HG03025 (cell line): ENCODE results near the gene PHACTR4.
"Not testable (repeated sequence)": the region's sequence is repeated elsewhere in the genome, so short reads cannot be mapped to it uniquely, and the experiment has no call there.

Source experiments
- ATAC-seq: cut with Tn5 transposase; IDR thresholded peaks from one replicate; pipeline ENCODE4 v1.9.1; 2021; ENCODE audit warnings: mild to moderate bottlenecking, moderate library complexity; ENCODE audit not compliant: unreplicated experiment, low FRiP score

The PHACTR4 gene

DNA sequence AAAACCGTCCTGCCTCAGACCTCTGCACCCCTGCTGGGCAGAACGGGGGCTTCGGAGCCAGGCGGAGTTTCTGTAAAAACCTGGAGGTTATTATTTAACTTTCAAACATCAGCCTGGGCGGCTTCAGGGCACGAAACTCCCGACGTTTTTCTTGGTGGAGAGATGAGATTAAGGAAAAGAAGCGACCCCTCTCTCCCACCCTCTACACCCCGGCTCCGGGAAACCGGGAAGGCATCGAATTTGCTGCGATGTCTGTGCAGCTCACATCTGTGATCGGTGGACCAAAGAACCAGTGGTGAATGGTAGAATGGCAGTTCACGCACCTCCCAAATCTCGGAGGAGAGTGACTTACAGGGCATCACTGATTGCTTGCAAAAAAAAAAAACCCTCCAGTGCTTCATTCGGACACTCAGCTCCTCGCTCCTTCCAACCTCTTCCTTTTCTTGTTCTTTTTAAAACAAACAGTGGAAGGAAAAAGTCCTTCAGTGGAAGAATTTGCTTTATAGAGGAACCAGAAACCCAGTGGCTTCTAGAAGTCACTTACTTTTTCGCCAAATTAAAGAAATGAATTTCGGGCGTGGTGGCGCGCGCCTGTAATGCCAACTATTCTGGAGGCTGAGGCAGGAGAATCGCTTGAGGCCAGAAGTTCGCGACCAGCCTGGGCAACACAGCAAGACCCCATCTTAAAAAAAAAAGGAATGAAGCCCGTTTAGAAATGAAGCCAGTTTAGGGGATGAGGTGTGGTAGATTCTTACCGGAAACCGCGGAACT lies 884 bp downstream of the PHACTR4 start:
- ATAC-seq, result peak; percentile 19

DNA sequence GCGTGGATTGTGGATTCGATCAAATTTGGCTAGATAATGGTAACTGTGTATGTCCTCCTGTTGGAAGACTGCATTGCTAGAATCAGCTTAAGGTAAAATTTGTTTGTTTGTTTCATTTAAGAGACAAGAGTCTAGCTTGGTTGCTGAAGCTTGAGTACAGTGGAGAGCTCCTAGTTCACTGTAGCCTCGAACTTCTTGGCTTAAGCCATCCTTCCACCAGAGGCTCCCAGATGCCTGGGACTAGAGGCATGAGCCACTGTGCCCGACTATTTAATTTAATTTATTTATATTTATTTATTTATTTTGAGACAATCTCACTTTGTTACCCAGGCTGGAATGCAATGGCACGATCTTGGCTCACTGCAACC lies 1.5 kb downstream of the PHACTR4 start:
- ATAC-seq, result no peak

DNA sequence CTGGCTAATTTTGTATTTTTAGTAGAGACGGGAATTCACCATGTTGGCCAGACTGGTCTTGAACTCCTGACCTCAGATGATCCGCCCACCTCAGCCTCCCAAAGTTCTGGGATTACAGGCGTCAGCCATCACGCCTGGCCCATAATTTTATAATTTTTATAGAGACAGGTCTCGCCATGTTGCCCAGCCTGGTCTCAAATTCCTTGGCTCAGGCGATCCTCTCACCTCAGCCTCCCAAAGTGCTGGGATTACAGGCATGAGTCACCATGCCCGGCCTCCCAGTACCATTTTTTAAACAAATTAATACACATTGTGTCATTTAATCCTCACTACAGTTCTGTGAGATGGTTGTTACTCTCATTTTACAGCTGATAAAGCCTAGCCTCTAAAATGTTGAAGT lies 3.9 kb downstream of the PHACTR4 start:
- not testable (repeated sequence) for ATAC-seq

DNA sequence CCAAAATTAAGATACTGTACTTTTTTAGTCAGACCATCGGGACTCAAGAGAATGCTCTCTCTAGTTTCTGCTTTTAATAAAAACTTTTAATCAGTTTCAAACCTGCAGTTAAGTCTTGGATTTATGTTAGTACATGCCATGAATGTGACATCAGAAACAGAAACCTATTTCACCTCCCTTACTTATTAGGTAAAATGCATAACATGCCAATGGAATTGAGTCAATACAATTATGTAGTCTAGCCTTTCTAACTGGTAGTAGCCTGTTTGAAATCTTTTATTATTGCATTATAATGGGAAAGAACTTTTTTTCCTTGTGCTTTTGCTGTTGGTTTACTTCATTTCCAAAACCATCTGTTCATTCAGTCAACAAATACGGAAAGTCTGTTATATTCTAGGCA lies 4.8 kb downstream of the PHACTR4 start:
- ATAC-seq, result no peak

DNA sequence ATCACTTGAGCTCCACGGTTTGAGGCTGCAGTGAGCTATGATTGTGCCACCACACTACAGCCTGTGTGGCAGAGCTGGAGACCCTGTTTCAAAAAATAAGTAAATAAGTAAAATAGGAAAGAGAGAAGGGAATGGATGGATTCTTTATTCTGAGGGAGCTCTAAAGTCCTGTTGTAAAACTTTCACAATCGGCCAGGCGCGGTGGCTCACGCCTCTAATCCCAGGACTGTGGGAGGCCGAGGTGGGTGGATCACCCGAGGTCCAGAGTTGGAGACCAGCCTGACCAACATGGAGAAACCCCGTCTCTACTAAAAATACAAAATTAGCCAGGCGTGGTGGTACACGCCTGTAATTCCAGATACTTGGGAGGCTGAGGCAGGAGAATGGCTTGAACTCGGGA lies 6.1 kb downstream of the PHACTR4 start:
- ATAC-seq, result not testable (repeated sequence)

DNA sequence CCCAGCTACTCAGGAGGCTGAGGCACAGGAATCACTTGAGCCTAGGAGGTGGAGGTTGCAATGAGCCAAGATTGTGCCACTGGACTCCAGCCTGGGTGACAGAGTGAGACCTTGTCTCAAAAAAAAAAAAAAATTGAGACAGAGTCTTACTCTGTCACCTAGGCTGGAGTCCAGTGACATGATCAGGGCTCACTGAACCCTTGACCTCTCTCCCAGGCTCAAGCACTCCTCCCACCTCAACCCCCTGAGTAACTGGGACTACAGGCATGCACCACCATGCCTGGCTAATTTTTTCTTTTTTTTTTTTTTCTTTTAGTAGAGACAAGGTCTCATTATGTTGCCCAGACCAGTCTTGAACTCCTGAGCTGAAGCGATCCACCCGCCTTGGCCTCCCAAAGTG lies 6.7 kb downstream of the PHACTR4 start:
- ATAC-seq, result not testable (repeated sequence)

DNA sequence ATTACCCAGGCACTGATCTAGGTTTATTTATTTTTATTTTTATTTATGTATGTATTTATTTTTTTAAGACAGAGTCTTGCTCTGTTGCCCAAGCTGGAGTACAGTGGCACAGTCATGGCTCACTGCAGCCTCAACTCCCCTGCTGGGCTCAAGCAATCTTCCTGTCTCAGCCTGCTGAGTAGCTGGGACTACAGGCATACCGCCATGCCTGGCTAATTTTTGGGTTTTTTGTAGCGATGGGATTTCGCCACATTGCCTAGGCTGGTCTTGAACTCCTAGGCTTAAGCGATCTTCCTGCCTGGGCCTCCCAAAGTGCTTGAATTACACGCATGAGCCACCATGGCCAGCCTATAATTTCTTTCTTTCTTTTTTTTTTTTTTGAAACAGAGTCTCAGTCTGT lies 9.4 kb downstream of the PHACTR4 start:
- ATAC-seq, result no peak

DNA sequence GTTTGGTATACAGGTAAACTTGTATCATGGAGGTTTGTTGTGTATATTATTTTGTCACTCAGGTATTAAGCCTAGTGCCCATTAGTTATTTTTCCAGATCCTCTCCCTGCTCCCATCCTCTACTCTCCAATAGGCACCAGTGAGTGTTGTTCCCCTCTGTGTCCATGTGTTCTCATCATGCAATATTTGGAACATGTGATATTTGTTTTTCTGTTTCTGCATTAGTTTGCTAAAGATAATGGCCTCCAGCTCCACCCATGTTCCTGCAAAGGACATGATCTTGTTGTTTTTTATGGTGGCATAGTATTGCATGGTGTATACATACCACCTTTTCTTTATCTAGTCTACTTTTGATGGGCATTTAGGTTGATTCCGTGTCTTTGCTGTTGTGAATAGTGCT lies 10.9 kb downstream of the PHACTR4 start:
- ATAC-seq, result no peak

DNA sequence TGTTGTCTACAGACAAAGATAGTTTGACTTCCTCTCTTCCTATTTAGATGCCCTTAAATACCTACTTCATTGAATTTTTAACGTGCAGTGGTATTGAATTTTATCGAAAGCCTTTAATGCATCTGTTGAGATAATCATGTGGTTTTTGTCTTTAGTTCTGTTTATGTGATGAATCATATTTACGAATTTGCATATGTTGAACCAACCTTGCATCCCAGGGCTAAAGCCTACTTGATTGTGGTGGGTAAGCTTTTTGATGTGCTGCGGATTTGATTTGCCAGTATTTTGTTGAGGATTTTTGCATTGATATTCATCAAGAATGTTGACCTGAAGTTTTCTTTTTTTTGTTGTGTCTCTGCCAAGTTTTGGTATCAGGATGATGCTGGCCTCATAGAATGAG lies 14.2 kb downstream of the PHACTR4 start:
- ATAC-seq, result not testable (repeated sequence)

DNA sequence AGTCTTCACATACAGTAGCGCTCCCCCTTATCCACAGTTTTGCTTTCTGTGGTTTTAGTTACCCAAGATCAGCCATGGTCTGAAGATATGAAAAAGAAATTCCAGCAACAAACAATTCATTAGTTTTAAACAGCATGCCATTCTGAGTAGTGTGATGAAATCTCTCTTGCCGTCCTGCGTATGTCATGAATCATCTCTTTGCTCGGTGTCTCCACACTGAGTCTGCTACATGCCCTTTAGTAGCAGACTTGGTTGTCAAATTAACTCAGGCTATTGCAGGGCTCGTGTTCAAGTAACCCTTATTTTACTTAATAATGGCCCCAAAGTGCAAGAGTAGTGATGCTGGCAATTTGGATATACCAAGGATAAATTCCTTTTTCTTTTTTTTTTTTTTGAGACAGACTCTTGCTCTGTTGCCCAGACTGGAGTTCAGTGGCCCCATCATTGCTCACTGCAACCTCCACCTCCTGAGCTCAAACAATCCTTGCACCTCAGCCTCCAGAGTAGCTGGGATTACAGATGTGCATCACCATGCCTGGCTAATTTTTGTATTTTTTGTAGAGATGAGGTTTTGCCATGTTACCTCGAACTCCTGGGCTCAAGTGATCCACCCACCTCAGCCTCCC lies 22.6 kb downstream of the PHACTR4 start:
- no peak for ATAC-seq

DNA sequence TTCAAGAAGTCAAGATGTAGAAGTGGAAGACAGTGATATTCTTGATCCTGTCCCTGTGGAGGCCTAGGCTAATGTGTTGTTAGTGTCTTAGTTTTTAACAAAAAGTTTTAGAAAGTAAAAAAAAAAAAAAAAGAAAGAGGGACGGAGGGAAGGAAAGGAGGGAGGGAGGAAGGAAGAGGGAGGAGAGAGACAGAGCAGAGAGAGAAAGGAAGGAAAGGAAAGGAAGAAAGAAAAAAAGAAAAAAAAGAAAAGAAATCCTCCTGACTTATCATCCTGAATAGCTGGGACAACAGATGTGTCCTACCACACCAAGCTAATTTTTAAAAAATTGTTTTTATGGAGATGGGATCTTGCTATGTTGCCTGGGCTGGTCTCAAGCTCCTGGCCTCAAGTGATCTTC lies 24.6 kb downstream of the PHACTR4 start:
- no peak for ATAC-seq

DNA sequence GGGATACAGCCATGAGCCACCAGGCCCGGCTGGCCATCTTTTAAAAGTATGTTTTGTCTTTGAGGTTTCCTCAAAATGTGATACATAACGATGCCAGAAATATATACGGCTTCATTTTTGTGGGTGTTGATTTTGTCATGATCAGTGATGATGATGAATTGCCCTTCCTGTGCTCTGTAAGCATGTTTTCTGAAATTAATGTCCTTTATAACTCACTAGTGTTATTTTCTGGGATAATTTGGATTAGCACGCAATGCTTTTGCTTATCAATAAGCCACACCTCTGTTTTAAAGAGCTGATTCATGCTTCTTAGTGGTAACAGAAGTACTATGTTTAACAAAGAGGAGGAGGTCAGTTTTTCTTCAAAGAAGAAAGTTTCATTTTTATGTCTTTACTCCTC lies 25.6 kb downstream of the PHACTR4 start:
- no peak for ATAC-seq

DNA sequence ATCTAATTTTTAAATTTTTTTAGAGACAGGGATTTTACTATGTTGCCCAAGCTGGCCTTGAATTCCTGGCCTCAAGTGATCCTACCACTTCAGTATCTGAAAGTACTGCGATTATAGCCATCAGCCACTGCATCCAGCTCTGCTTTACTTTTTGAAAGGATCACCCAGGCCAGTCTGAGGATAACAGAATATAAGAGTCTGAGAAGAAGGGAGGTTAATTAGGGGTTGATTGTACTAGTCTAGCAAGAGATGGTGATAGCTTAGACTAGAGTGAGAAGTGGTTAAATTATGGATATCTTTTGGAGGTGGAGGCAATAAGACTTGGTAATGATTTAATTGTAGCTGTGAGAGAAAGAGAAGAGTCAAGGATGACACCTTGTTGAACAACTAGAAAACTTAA lies 32.2 kb downstream of the PHACTR4 start:
- no peak for ATAC-seq

DNA sequence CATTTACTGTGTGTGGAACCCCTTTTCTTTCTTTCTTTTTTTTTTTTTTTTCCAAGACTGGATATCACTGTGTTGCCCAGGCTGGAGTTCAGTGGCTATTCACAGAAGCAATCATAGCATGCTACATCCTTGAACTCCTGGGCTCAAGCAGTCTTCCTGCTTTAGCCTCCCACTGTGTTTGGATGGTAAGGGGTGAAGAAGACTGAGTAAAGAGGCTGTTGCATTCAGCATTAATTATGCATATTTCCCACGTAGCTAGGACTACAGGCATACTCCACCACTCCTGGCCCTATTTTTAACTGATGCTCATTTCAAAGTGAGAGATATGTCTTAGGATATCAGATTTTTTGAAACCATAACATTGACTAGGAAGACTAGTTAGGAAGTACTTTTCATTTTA lies 39.5 kb downstream of the PHACTR4 start:
- ATAC-seq, result no peak

DNA sequence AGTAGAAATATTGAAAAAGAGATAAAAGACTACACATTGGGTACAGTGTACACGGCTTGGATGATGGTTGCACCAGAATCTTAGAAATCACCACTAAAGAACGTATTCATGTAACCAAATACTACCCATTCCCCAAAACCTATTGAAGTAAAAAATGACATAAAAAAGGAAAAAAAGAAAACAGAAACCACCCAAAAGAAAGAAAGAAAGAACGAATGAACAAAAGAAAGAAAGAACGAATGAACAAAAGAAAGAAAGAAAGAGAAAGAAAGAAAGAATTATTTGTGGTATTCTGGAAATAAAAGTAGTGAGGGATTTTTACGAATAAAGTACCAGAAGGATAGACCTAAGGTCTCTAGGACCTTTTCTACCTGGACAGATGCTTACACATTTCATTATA lies 42.1 kb downstream of the PHACTR4 start:
- no peak for ATAC-seq

DNA sequence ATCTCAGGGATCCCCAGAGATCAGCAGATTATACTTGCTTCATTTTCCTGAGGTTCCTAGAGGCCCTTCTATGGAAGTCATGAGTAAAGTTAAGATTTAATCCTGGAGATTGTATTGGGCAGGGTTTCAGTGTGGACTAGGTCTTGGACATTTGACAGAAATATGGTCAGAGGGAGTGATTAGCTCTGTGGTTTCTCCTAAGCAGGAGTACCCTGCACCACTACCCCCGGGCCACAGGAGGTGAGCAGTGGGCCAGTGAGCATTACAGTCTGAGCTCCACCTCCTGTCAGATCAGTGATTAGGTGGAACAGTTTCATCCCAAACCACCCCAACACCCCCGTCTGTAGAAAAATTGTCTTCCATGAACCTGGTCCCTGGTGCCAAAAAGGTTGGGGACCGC lies 43.2 kb downstream of the PHACTR4 start:
- no peak for ATAC-seq

DNA sequence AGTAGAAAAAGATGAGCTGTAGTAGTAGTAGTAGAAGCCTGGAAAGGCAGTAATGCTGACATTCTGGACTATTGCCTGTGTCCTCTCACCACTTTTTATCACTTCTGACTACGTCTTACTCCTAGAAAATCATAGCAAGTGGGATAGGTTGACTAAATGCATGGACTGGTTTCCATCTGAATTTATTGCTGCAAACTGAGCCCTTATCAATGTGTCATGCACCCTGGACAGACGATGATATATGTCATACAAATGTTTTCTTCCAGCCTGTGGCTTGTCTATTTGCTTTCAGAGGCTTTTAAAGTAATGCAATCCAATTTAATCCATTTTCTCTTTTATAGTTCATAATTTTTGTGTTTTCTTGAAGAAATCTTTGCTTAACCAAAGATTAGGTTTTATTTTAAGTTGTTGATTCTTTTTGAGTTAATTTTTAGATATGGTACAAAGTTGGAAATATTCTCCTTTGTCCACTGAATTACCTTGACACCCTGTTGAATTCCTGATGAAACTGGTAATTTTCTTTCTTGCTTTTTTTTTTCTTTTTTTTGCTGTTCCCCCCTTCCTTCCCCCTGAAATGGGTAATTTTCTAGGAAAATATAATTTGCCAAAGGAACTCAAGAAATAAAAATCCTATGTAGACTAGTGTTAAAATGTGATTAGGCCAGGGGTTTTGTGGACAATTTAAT lies 47.1 kb downstream of the PHACTR4 start:
- no peak for ATAC-seq

DNA sequence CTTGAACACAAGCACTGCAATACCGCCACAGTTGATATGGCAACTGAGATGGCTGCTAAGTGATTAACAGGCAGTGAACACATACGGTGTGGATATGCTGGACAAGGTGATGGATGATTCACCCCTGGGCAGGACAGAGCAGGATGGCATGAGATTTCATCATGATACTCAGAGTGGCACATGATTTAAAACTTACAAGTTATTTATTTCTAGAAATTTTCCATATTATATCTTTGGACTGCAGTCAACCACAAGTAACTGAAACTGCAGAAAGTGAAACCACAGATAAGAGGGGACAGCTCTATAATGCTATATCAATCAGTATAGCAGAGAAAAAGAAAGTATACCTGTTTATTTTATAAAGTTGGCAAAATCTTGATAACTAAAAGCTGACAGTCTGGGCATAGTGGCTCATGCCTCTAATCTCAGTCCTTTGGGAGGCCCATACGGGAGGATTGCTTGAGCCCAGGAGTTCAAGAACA lies 47.9 kb downstream of the PHACTR4 start:
- ATAC-seq, result no peak

DNA sequence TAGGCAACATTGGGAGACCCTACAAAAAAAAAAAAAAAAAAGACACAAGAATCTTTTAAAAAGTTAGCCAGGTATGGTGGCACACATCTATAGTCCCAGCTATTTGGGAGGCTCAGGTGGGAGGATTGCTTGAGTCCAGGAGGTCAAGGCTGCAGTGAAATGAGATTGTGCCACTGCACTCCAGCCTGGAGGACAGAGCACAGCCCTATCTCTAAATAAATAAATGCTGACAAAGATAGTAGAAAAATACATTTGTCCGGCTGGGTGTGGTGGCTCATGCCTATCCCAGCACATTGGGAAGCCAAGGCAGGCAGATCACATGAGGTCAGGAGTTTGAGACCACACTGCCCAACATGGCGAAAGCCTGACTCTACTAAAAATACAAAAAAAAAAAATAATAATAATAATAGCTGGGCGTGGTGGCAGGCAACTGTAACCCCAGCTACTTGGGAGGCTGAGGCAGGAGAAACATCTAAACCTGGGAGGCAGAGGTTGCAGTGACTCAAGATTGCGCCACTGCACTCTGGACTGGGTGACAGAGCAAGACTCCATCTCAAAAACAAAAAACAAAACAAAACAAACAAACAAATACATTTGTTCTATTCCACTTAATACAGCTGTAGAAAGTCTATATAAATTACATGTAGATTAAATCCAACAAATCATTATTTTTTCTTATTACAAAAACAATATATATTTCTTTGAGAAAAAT lies 48.5 kb downstream of the PHACTR4 start:
- ATAC-seq, result no peak

DNA sequence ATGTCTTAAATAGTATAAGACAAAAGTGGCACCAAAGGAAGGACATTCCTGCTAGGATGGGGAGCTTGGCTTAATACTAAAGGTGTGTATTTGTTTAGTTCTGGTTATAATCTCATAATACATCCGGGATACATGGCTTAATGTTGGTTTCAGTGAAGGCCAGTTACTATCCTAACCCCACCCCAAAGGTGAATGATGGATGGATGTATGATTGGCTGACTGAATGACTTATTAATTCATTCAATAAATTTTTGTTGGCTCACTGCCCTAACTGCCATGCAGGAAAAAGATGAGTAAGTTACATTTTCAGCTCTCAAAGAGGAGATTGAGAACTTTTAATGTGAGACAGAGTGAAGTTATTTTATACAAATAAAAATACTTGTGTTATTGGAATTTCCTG lies 52.2 kb downstream of the PHACTR4 start:
- ATAC-seq, result no peak

DNA sequence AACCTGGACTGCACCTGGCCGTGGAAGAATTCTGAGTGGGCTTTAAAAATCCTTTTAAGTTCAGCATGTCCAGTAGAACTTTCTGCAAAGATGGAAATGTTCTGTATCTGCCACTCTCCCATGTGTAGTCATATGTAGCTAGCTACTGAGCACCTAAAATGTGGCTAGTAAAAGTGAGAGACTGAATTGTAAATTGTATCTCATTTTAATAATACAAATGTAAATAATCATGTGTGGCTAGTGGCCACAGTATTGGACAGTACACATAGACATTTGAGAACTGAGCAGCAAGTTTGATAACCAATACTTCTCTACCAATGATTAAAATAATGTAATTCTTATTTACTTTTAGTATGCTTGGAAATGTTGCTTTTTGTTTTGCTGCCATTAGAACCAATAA lies 57.3 kb downstream of the PHACTR4 start:
- ATAC-seq, result no peak
